OCI-LY7 (cell line): ENCODE data around the gene KTN1. TPM values are rescaled to one million over a fixed set of nuclear protein-coding genes. Genes with fewer than 3 reads are reported as not detected.

ENCODE experiments used
- BruUV-seq: library from RNA; stranded (reverse); fragments of 400-500 nt; replicated peaks from 2 replicates; lab custom pipeline; 2021; lab: Mats Ljungman, UMichigan
- CTCF ChIA-PET: fragments of 300-600 bp; sonication (Branson Sonifier 250); formaldehyde crosslinking; loops from one replicate; lab custom pipeline; 2022; ENCODE audit warnings: antibody characterized with exemption; ENCODE audit not compliant: unreplicated experiment; lab: Charles Lee
- POLR2A ChIA-PET: fragments of 300-600 bp; sonication (Branson Sonifier 250); formaldehyde crosslinking; loops from one replicate; lab custom pipeline; 2022; ENCODE audit warnings: antibody characterized with exemption; lab: Charles Lee
- DNase-seq: peaks from one replicate; pipeline ENCODE4 v3.0.0-alpha.2; 2015; ENCODE audit warnings: low spot score
- H2AFZ ChIP-seq: fragments of 200-600 bp; sonication (generic), shearing (Covaris generic); 2 replicates; pipeline ENCODE4 v1.6.1; 2014; ENCODE audit warnings: mild to moderate bottlenecking, antibody characterized with exemption, low read length, moderate library complexity
- H3K27ac ChIP-seq: fragments of 200-600 bp; sonication (generic); 2 replicates; pipeline ENCODE4 v1.5.1; 2014; ENCODE audit warnings: mixed run types, low read depth, mild to moderate bottlenecking, moderate library complexity, low read length, inconsistent platforms; ENCODE audit not compliant: poor library complexity, severe bottlenecking
- H3K36me3 ChIP-seq: fragments of 200-600 bp; sonication (generic); 2 replicates; pipeline ENCODE4 v1.6.1; 2014; ENCODE audit warnings: mild to moderate bottlenecking, antibody characterized with exemption, low read length, moderate library complexity, mixed read lengths; ENCODE audit not compliant: insufficient read depth
- H3K4me1 ChIP-seq: fragments of 200-600 bp; sonication (generic); 2 replicates; pipeline ENCODE4 v1.5.1; 2014; ENCODE audit warnings: mild to moderate bottlenecking, low read length; ENCODE audit not compliant: insufficient read depth, poor library complexity, severe bottlenecking
- H3K4me2 ChIP-seq: fragments of 200-600 bp; sonication (generic); 2 replicates; pipeline ENCODE4 v1.6.1; 2014; ENCODE audit warnings: mild to moderate bottlenecking, low read length
- H3K4me3 ChIP-seq: fragments of 200-600 bp; sonication (generic); 2 replicates; pipeline ENCODE4 v1.5.1; 2014; ENCODE audit warnings: mild to moderate bottlenecking, low read depth, low read length; ENCODE audit not compliant: poor library complexity, severe bottlenecking
- H3K79me2 ChIP-seq: fragments of 200-600 bp; sonication (generic); 2 replicates; pipeline ENCODE4 v1.6.1; 2016; ENCODE audit warnings: low read depth, mild to moderate bottlenecking, low read length, moderate library complexity, mixed read lengths; ENCODE audit not compliant: insufficient read depth
- H3K9me2 ChIP-seq: fragments of 200-600 bp; sonication (generic); 2 replicates; pipeline ENCODE4 v1.6.1; 2016; ENCODE audit warnings: mild to moderate bottlenecking, low read length, mixed read lengths; ENCODE audit not compliant: insufficient read depth
- H3K9me3 ChIP-seq: fragments of 200-600 bp; sonication (generic); 2 replicates; pipeline ENCODE4 v1.6.1; 2014; ENCODE audit warnings: mild to moderate bottlenecking, mixed run types, low read length, mixed read lengths
- H4K20me1 ChIP-seq: fragments of 200-600 bp; sonication (generic); 2 replicates; pipeline ENCODE4 v1.6.1; 2014; ENCODE audit warnings: mild to moderate bottlenecking, antibody characterized with exemption, low read length, moderate library complexity, mixed read lengths; ENCODE audit not compliant: insufficient read depth
- CTCF ChIP-seq: fragments of 200-600 bp; sonication (generic); conservative IDR thresholded peaks from 2 replicates; pipeline ENCODE4 v1.5.1; 2014; ENCODE audit warnings: mild to moderate bottlenecking, antibody characterized with exemption, low read length, moderate library complexity, mixed read lengths
- EZH2phosphoT487 ChIP-seq: fragments of 200-600 bp; sonication (generic); IDR thresholded peaks from 2 replicates; pipeline ENCODE4 v1.6.1; 2018; ENCODE audit warnings: low read depth, borderline replicate concordance, mild to moderate bottlenecking, mixed run types, antibody characterized with exemption, low read length, moderate library complexity, mixed read lengths
- intact Hi-C: fragments of 100-400 bp; cut with micrococcal nuclease; formaldehyde crosslinking; loops from one replicate; pipeline ENCODE4 v1.10.0; 2022; ENCODE audit not compliant: unreplicated experiment
- total RNA-seq, 2 experiments: library from RNA; depleted of rRNA in 1 of 2; stranded (reverse); fragments of >200 nt in 1 of 2; shearing (Covaris generic) in 1 of 2; gene quantifications; 2 replicates each; pipeline ENCODE4 v1.2.3, GENCODE V29; 2014 to 2022

KTN1 gene
- total RNA-seq, 2 experiments from 2014 or later = 60.6 to 124 TPM

DNA sequence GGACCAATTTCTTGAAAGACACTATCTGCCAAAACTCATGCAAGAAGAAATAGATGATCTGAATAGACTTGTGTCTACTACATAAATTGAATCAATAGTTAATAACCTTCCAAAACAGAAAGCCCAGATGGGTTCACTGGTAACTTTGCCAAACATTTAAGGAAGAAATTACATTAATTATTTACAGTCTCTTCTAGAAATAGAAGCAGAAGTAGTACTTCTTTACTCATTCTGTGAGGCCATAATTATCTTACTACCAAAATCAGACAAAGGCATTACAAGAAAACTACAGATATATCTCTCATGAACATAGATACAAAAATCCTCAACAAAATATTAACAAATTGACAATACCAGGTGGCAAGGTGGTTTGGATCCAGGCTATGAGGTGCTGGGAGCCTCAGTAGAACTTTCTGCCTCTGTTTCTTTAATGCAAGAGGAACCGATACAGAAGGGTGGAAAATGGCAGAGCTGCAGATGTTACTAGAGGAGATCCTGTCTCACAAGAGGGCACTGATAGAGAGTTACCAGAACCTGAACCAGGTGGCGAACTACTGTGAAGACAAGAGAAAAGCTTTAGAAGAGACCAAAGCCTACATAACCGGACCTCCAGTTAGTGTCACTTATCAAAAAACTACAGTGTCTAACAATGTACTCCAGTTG, 33.7 kb upstream of the KTN1 start:
- POLR2A ChIA-PET = no interaction called here
- TF ChIP-seq EZH2phosphoT487 = no peak
- TF ChIP-seq CTCF = no peak
- Histone ChIP-seq H3K4me2 (no peak overlapping the region), H3K4me3 (no peak overlapping the region), H2AFZ (no peak overlapping the region), H4K20me1 (no peaks in the 10 kb centered on the region), H3K27ac (no peak overlapping the region), H3K4me1 (no peaks in the 10 kb centered on the region), H3K9me2 (no peaks in the 10 kb centered on the region), H3K36me3 (no peaks in the 10 kb centered on the region), H3K79me2 (no peaks in the 10 kb centered on the region), H3K9me3 (no peaks in the 10 kb centered on the region)
- no TSS peak for BruUV-seq
- peak; percentile 21 for DNase-seq
- CTCF ChIA-PET = no interaction called here
- intact Hi-C loops = no loop called here

- no peak overlapping the region for H3K4me2 ChIP-seq
- no peak overlapping the region for H2AFZ ChIP-seq
- no peak overlapping the region for H3K4me3 ChIP-seq
- no peaks in the 10 kb centered on the region for H3K9me3 ChIP-seq
- BruUV-seq = no TSS peak
- CTCF ChIA-PET = no interaction called here
- H4K20me1 ChIP-seq = no peaks in the 10 kb centered on the region
- no peak for TF ChIP-seq EZH2phosphoT487
- TF ChIP-seq CTCF = no peak
- no peaks in the 10 kb centered on the region for H3K9me2 ChIP-seq
- intact Hi-C loops = no loop called here
- POLR2A ChIA-PET = interaction anchor here (0.6 kb wide), 1 partner anchor 13 kb away, joined by 3 read pairs; no protein-coding TSS in a partner anchor
- H3K27ac ChIP-seq = no peak overlapping the region
- H3K79me2 ChIP-seq = no peaks in the 10 kb centered on the region
- no peaks in the 10 kb centered on the region for H3K36me3 ChIP-seq
- DNase-seq = no peak
- no peaks in the 10 kb centered on the region for H3K4me1 ChIP-seq
These were observed 32.2 kb upstream of the KTN1 start for GRCh38 chr14:55547650-55548315.

DNA sequence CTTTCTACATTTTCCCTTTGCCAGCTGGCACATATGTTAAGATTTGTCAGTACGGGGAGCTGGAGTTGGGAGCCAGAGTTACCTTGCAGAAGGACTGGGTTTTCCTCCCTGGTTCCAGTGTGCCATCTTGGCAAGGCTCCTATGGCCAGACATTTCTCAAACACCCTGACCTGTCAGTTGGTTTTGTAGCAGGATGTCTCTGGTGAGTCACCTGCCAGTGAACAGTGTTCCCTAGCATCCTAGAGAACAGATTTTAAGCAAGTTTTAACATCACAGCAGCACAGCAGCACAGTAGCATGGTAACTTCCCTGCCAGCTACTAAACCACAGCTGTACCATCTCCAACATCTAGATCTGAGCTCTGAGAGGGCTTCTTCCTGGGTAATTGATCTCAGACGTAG, 26.2 kb upstream of the KTN1 start:
- no peaks in the 10 kb centered on the region for H3K79me2 ChIP-seq
- H3K4me1 ChIP-seq = no peaks in the 10 kb centered on the region
- no TSS peak for BruUV-seq
- no peak overlapping the region for H3K4me2 ChIP-seq
- no peak overlapping the region for H3K4me3 ChIP-seq
- no peaks in the 10 kb centered on the region for H3K36me3 ChIP-seq
- POLR2A ChIA-PET = interaction anchor here (0.8 to 1.2 kb wide), 3 partner anchors 16 to 91 kb away, joined by 3 to 7 read pairs (median 5); no protein-coding TSS in a partner anchor
- no peaks in the 10 kb centered on the region for H3K9me3 ChIP-seq
- CTCF ChIA-PET = no interaction called here
- TF ChIP-seq EZH2phosphoT487 (no peak), CTCF (no peak)
- DNase-seq = no peak
- intact Hi-C loops = no loop called here
- no peak overlapping the region for H3K27ac ChIP-seq
- no peaks in the 10 kb centered on the region for H3K9me2 ChIP-seq
- H2AFZ ChIP-seq = no peak overlapping the region
- no peaks in the 10 kb centered on the region for H4K20me1 ChIP-seq
